ENCODE data around the gene SOBP. TPM values are rescaled to one million over a fixed set of nuclear protein-coding genes. Genes with fewer than 3 reads are reported as not detected.
A peak's percentile ranks its signal among the peaks of the same experiment; 100 is the strongest.

The SOBP gene
- total and polyA plus RNA-seq, 4 donors, result 24.0 to 44.6 (median 37.0) TPM

- H3K4me1 ChIP-seq (ENCODE audit: control insufficient read depth, insufficient read depth, low read length), result peaks cover 9% of the 10 kb centered on the region
- H3K9me3 ChIP-seq (ENCODE audit: control insufficient read depth, insufficient read depth, low read length), result no peaks in the 10 kb centered on the region
- no peak for DNase-seq (ENCODE audit: low read depth in 4 of 6, low spot score in 6 of 6)
- 82% methylated on average over 1 of the region's 3 CpGs for WGBS (ENCODE audit: insufficient coverage)
- H3K27me3 ChIP-seq (ENCODE audit: control insufficient read depth, insufficient read depth, low read length), result no peaks in the 10 kb centered on the region
- H3K4me3 ChIP-seq (ENCODE audit: low read depth, low read length), result no peak overlapping the region
- no peaks in the 10 kb centered on the region for H3K36me3 ChIP-seq (ENCODE audit: control insufficient read depth, insufficient read depth, low read length)
- no peak overlapping the region for H3K27ac ChIP-seq (ENCODE audit: low read depth, low read length)
These were observed 111.5 kb downstream of the SOBP start for GRCh38 chr6:107601406-107601805.

GRCh38 chr6:107602321-107603005 lies 112.5 kb downstream of the SOBP start:
- peaks cover 15% of the 10 kb centered on the region for H3K4me1 ChIP-seq (ENCODE audit: control insufficient read depth, insufficient read depth, low read length)

GRCh38 chr6:107603006-107603370 lies 113.1 kb downstream of the SOBP start:
- H3K27ac ChIP-seq (ENCODE audit: low read depth, low read length), result no peak overlapping the region
- DNase-seq (ENCODE audit: low read depth in 4 of 6, low spot score in 6 of 6), result no peak

More at GRCh38 chr6:107602321-107603005, 112.5 kb downstream of the SOBP start:
- Histone ChIP-seq H3K27me3 (ENCODE audit: control insufficient read depth, insufficient read depth, low read length) (no peaks in the 10 kb centered on the region), H3K27ac (ENCODE audit: low read depth, low read length) (no peak overlapping the region), H3K9me3 (ENCODE audit: control insufficient read depth, insufficient read depth, low read length) (no peaks in the 10 kb centered on the region), H3K4me3 (ENCODE audit: low read depth, low read length) (no peak overlapping the region), H3K36me3 (ENCODE audit: control insufficient read depth, insufficient read depth, low read length) (no peaks in the 10 kb centered on the region)
- DNase-seq (ENCODE audit: low read depth in 4 of 6, low spot score in 6 of 6), result peak in 1 of 6 donors; percentile 65
- no CpG with 5 or more reads among the region's 5 CpGs for WGBS (ENCODE audit: insufficient coverage)

GRCh38 chr6:107604549-107604948 lies 114.6 kb downstream of the SOBP start:
- H3K4me1 ChIP-seq (ENCODE audit: control insufficient read depth, insufficient read depth, low read length), result peaks cover 15% of the 10 kb centered on the region
- H3K27ac ChIP-seq (ENCODE audit: low read depth, low read length), result no peak overlapping the region
- no peaks in the 10 kb centered on the region for H3K27me3 ChIP-seq (ENCODE audit: control insufficient read depth, insufficient read depth, low read length)
- no peak overlapping the region for H3K4me3 ChIP-seq (ENCODE audit: low read depth, low read length)
- no peaks in the 10 kb centered on the region for H3K36me3 ChIP-seq (ENCODE audit: control insufficient read depth, insufficient read depth, low read length)
- no peak for DNase-seq (ENCODE audit: low read depth in 4 of 6, low spot score in 6 of 6)
- H3K9me3 ChIP-seq (ENCODE audit: control insufficient read depth, insufficient read depth, low read length), result no peaks in the 10 kb centered on the region
- WGBS (ENCODE audit: insufficient coverage), result 93% methylated on average over 8 of the region's 9 CpGs

More at GRCh38 chr6:107603006-107603370, 113.1 kb downstream of the SOBP start:
- no peaks in the 10 kb centered on the region for H3K27me3 ChIP-seq (ENCODE audit: control insufficient read depth, insufficient read depth, low read length)
- no peaks in the 10 kb centered on the region for H3K36me3 ChIP-seq (ENCODE audit: control insufficient read depth, insufficient read depth, low read length)
- H3K4me3 ChIP-seq (ENCODE audit: low read depth, low read length), result no peak overlapping the region
- H3K9me3 ChIP-seq (ENCODE audit: control insufficient read depth, insufficient read depth, low read length), result no peaks in the 10 kb centered on the region
- WGBS (ENCODE audit: insufficient coverage), result 70% methylated on average over 3 of the region's 3 CpGs
- H3K4me1 ChIP-seq (ENCODE audit: control insufficient read depth, insufficient read depth, low read length), result peaks cover 15% of the 10 kb centered on the region

- peaks cover 27% of the 10 kb centered on the region for H3K4me1 ChIP-seq (ENCODE audit: control insufficient read depth, insufficient read depth, low read length)
- WGBS (ENCODE audit: insufficient coverage), result 100% methylated on average over 1 of the region's 4 CpGs
- no peaks in the 10 kb centered on the region for H3K36me3 ChIP-seq (ENCODE audit: control insufficient read depth, insufficient read depth, low read length)
- H3K27ac ChIP-seq (ENCODE audit: low read depth, low read length), result no peak overlapping the region
- H3K4me3 ChIP-seq (ENCODE audit: low read depth, low read length), result no peak overlapping the region
- H3K27me3 ChIP-seq (ENCODE audit: control insufficient read depth, insufficient read depth, low read length), result no peaks in the 10 kb centered on the region
- no peaks in the 10 kb centered on the region for H3K9me3 ChIP-seq (ENCODE audit: control insufficient read depth, insufficient read depth, low read length)
- no peak for DNase-seq (ENCODE audit: low read depth in 4 of 6, low spot score in 6 of 6)
These were observed 116.5 kb downstream of the SOBP start for GRCh38 chr6:107606407-107606806.

GRCh38 chr6:107607116-107607515 lies 117.2 kb downstream of the SOBP start:
- H3K4me1 ChIP-seq (ENCODE audit: control insufficient read depth, insufficient read depth, low read length), result peaks cover 27% of the 10 kb centered on the region
- no peaks in the 10 kb centered on the region for H3K27me3 ChIP-seq (ENCODE audit: control insufficient read depth, insufficient read depth, low read length)
- no peak overlapping the region for H3K27ac ChIP-seq (ENCODE audit: low read depth, low read length)
- no peak for DNase-seq (ENCODE audit: low read depth in 4 of 6, low spot score in 6 of 6)
- no peaks in the 10 kb centered on the region for H3K36me3 ChIP-seq (ENCODE audit: control insufficient read depth, insufficient read depth, low read length)
- no CpG with 5 or more reads among the region's 4 CpGs for WGBS (ENCODE audit: insufficient coverage)
- no peaks in the 10 kb centered on the region for H3K9me3 ChIP-seq (ENCODE audit: control insufficient read depth, insufficient read depth, low read length)
- H3K4me3 ChIP-seq (ENCODE audit: low read depth, low read length), result no peak overlapping the region

- Histone ChIP-seq H3K27me3 (ENCODE audit: control insufficient read depth, insufficient read depth, low read length) (no peaks in the 10 kb centered on the region), H3K4me3 (ENCODE audit: low read depth, low read length) (no peak overlapping the region), H3K4me1 (ENCODE audit: control insufficient read depth, insufficient read depth, low read length) (peaks cover 27% of the 10 kb centered on the region), H3K9me3 (ENCODE audit: control insufficient read depth, insufficient read depth, low read length) (no peaks in the 10 kb centered on the region), H3K27ac (ENCODE audit: low read depth, low read length) (peak overlapping the region; percentile 38), H3K36me3 (ENCODE audit: control insufficient read depth, insufficient read depth, low read length) (no peaks in the 10 kb centered on the region)
- peak in 2 of 6 donors; percentile 54 to 75 for DNase-seq (ENCODE audit: low read depth in 4 of 6, low spot score in 6 of 6)
- 37% methylated on average over 9 of the region's 11 CpGs for WGBS (ENCODE audit: insufficient coverage)
These were observed 121.3 kb downstream of the SOBP start for GRCh38 chr6:107611094-107611810.

- Histone ChIP-seq H3K9me3 (ENCODE audit: control insufficient read depth, insufficient read depth, low read length) (no peaks in the 10 kb centered on the region), H3K36me3 (ENCODE audit: control insufficient read depth, insufficient read depth, low read length) (no peaks in the 10 kb centered on the region), H3K4me3 (ENCODE audit: low read depth, low read length) (no peak overlapping the region), H3K27ac (ENCODE audit: low read depth, low read length) (no peak overlapping the region), H3K4me1 (ENCODE audit: control insufficient read depth, insufficient read depth, low read length) (peaks cover 28% of the 10 kb centered on the region), H3K27me3 (ENCODE audit: control insufficient read depth, insufficient read depth, low read length) (no peaks in the 10 kb centered on the region)
- peak in 1 of 6 donors; percentile 34 for DNase-seq (ENCODE audit: low read depth in 4 of 6, low spot score in 6 of 6)
- WGBS (ENCODE audit: insufficient coverage), result 100% methylated on average over 1 of the region's 3 CpGs
These were observed 123.0 kb downstream of the SOBP start for GRCh38 chr6:107612762-107613415.

GRCh38 chr6:107613651-107614379 lies 123.9 kb downstream of the SOBP start:
- no peak overlapping the region for H3K4me3 ChIP-seq (ENCODE audit: low read depth, low read length)
- peaks cover 28% of the 10 kb centered on the region for H3K4me1 ChIP-seq (ENCODE audit: control insufficient read depth, insufficient read depth, low read length)
- H3K9me3 ChIP-seq (ENCODE audit: control insufficient read depth, insufficient read depth, low read length), result no peaks in the 10 kb centered on the region
- no peaks in the 10 kb centered on the region for H3K36me3 ChIP-seq (ENCODE audit: control insufficient read depth, insufficient read depth, low read length)
- no peak for DNase-seq (ENCODE audit: low read depth in 4 of 6, low spot score in 6 of 6)
- no peak overlapping the region for H3K27ac ChIP-seq (ENCODE audit: low read depth, low read length)
- WGBS (ENCODE audit: insufficient coverage), result 100% methylated on average over 1 of the region's 4 CpGs
- no peaks in the 10 kb centered on the region for H3K27me3 ChIP-seq (ENCODE audit: control insufficient read depth, insufficient read depth, low read length)

All from spinal cord (tissue), 10 donors.